ENCODE measurements around the gene NPLOC4. TPM values are rescaled to one million over a fixed set of nuclear protein-coding genes. Genes with fewer than 3 reads are reported as not detected.

Gene NPLOC4
- total and polyA plus RNA-seq, 9 of the 15 experiments (the other 6 are each of a cell fraction or from before 2014, with no cell fraction given), result 1.5 to 116 (median 64.5) TPM

- TF ChIP-seq, protein P1, sequence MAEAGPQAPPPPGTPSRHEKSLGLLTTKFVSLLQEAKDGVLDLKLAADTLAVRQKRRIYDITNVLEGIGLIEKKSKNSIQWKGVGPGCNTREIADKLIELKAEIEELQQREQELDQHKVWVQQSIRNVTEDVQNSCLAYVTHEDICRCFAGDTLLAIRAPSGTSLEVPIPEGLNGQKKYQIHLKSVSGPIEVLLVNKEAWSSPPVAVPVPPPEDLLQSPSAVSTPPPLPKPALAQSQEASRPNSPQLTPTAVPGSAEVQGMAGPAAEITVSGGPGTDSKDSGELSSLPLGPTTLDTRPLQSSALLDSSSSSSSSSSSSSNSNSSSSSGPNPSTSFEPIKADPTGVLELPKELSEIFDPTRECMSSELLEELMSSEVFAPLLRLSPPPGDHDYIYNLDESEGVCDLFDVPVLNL (CRISPR knock-in tag; IDR thresholded peaks at IDR 0.05; ENCODE audit: low read depth), result no peak
- TF ChIP-seq CREBBP (IDR thresholded peaks at IDR 0.05; ENCODE audit: low read depth, low read length) (no peak), ZBTB2 (IDR thresholded peaks at IDR 0.05) (peak; percentile 94), RBM14 (IDR thresholded peaks at IDR 0.05; ENCODE audit: borderline replicate concordance, insufficient read depth, low read depth, low read length) (no peak), TFAM (CRISPR knock-in tag; conservative IDR thresholded peaks at IDR 0.05) (no peak), NFIC (IDR thresholded peaks at IDR 0.05) (no peak), HDAC2 (IDR thresholded peaks at IDR 0.05) (0 out of 2 replicates have a peak, but pooled peaks have one; percentile 54), ZNF696 (CRISPR knock-in tag; conservative IDR thresholded peaks at IDR 0.05) (no peak)
- TF ChIP-seq, protein P2, sequence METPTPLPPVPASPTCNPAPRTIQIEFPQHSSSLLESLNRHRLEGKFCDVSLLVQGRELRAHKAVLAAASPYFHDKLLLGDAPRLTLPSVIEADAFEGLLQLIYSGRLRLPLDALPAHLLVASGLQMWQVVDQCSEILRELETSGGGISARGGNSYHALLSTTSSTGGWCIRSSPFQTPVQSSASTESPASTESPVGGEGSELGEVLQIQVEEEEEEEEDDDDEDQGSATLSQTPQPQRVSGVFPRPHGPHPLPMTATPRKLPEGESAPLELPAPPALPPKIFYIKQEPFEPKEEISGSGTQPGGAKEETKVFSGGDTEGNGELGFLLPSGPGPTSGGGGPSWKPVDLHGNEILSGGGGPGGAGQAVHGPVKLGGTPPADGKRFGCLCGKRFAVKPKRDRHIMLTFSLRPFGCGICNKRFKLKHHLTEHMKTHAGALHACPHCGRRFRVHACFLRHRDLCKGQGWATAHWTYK (CRISPR knock-in tag; IDR thresholded peaks at IDR 0.05), result 0 out of 2 replicates have a peak, but pooled peaks have one; percentile 35
- TF ChIP-seq, protein P3, sequence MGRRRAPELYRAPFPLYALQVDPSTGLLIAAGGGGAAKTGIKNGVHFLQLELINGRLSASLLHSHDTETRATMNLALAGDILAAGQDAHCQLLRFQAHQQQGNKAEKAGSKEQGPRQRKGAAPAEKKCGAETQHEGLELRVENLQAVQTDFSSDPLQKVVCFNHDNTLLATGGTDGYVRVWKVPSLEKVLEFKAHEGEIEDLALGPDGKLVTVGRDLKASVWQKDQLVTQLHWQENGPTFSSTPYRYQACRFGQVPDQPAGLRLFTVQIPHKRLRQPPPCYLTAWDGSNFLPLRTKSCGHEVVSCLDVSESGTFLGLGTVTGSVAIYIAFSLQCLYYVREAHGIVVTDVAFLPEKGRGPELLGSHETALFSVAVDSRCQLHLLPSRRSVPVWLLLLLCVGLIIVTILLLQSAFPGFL (CRISPR knock-in tag; IDR thresholded peaks at IDR 0.05), result no peak
- TF ChIP-seq, protein P4, sequence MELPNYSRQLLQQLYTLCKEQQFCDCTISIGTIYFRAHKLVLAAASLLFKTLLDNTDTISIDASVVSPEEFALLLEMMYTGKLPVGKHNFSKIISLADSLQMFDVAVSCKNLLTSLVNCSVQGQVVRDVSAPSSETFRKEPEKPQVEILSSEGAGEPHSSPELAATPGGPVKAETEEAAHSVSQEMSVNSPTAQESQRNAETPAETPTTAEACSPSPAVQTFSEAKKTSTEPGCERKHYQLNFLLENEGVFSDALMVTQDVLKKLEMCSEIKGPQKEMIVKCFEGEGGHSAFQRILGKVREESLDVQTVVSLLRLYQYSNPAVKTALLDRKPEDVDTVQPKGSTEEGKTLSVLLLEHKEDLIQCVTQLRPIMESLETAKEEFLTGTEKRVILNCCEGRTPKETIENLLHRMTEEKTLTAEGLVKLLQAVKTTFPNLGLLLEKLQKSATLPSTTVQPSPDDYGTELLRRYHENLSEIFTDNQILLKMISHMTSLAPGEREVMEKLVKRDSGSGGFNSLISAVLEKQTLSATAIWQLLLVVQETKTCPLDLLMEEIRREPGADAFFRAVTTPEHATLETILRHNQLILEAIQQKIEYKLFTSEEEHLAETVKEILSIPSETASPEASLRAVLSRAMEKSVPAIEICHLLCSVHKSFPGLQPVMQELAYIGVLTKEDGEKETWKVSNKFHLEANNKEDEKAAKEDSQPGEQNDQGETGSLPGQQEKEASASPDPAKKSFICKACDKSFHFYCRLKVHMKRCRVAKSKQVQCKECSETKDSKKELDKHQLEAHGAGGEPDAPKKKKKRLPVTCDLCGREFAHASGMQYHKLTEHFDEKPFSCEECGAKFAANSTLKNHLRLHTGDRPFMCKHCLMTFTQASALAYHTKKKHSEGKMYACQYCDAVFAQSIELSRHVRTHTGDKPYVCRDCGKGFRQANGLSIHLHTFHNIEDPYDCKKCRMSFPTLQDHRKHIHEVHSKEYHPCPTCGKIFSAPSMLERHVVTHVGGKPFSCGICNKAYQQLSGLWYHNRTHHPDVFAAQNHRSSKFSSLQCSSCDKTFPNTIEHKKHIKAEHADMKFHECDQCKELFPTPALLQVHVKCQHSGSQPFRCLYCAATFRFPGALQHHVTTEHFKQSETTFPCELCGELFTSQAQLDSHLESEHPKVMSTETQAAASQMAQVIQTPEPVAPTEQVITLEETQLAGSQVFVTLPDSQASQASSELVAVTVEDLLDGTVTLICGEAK (IDR thresholded peaks at IDR 0.05), result peak; percentile 94
- TF ChIP-seq, protein P4 (CRISPR knock-in tag; IDR thresholded peaks at IDR 0.05), result no peak
Observed at GRCh38 chr17:81683584-81684441, 46.9 kb upstream of the NPLOC4 start, which contains the start of the genes ARL16 and HGS (continued).

Data from K562 (cell line).